Caco-2 (cell line): ENCODE results near the gene HGS. TPM values are rescaled to one million over a fixed set of nuclear protein-coding genes. Genes with fewer than 3 reads are reported as not detected.

Source experiments
- BruUV-seq: library from RNA; stranded (reverse); fragments of 400-500 nt; replicated peaks from 2 replicates; lab custom pipeline; 2021; lab: Mats Ljungman, UMichigan
- CTCF ChIA-PET: fragments of 300-600 bp; sonication (Branson Sonifier 250); formaldehyde crosslinking; loops from one replicate; lab custom pipeline; 2022; ENCODE audit warnings: antibody characterized with exemption; lab: Charles Lee
- POLR2A ChIA-PET: fragments of 300-600 bp; sonication (Branson Sonifier 250); formaldehyde crosslinking; loops from one replicate; lab custom pipeline; 2022; ENCODE audit warnings: antibody characterized with exemption; lab: Charles Lee
- DNase-seq, 2 experiments: peaks; one replicate each; pipeline versions ENCODE4 v3.0.0 to v3.0.0-alpha.2; 2020 to 2022
- H3K27me3 ChIP-seq: replicated peaks from 2 replicates; pipeline ENCODE4 v1.6.0; 2011; ENCODE audit warnings: low read length; ENCODE audit not compliant: control insufficient read depth, insufficient read depth
- H3K36me3 ChIP-seq: 2 replicates; pipeline ENCODE4 v1.5.1; 2011; ENCODE audit warnings: low read length; ENCODE audit not compliant: control insufficient read depth, insufficient read depth
- H3K4me1 ChIP-seq: fragments of 250-450 bp; sonication (Bioruptor Pico); 2 replicates; pipeline ENCODE4 v1.5.1; 2020; ENCODE audit warnings: mild to moderate bottlenecking
- H3K4me3 ChIP-seq: 2 replicates; pipeline ENCODE4 v1.5.1; 2011; ENCODE audit warnings: low read depth, mild to moderate bottlenecking, control low read depth, low read length
- H3K9me3 ChIP-seq: fragments of 250-450 bp; sonication (Bioruptor Pico); 2 replicates; pipeline ENCODE4 v1.5.1; 2020; ENCODE audit warnings: mild to moderate bottlenecking, moderate library complexity
- H3K27ac Mint-ChIP-seq: one replicate; pipeline ENCODE4 v1.8.0; 2022; ENCODE audit warnings: mixed read lengths; ENCODE audit not compliant: unreplicated experiment
- H3K27me3 Mint-ChIP-seq: one replicate; pipeline ENCODE4 v1.8.0; 2022; ENCODE audit warnings: mixed read lengths; ENCODE audit not compliant: insufficient read depth, unreplicated experiment
- H3K36me3 Mint-ChIP-seq: one replicate; pipeline ENCODE4 v1.8.0; 2022; ENCODE audit warnings: mild to moderate bottlenecking, mixed read lengths; ENCODE audit not compliant: insufficient read depth, unreplicated experiment
- H3K4me1 Mint-ChIP-seq: one replicate; pipeline ENCODE4 v1.8.0; 2022; ENCODE audit warnings: low read depth, mixed read lengths; ENCODE audit not compliant: unreplicated experiment
- H3K4me3 Mint-ChIP-seq: one replicate; pipeline ENCODE4 v1.8.0; 2022; ENCODE audit warnings: mild to moderate bottlenecking, moderate library complexity, mixed read lengths; ENCODE audit not compliant: unreplicated experiment
- H3K9me3 Mint-ChIP-seq: one replicate; pipeline ENCODE4 v1.8.0; 2022; ENCODE audit warnings: mixed read lengths; ENCODE audit not compliant: unreplicated experiment
- intact Hi-C: fragments of 100-400 bp; cut with micrococcal nuclease; formaldehyde crosslinking; loops from one replicate; pipeline ENCODE4 v1.10.0; 2022; ENCODE audit not compliant: unreplicated experiment
- total RNA-seq: library from RNA; stranded (reverse); gene quantifications from 2 replicates; pipeline ENCODE4 v1.2.3, GENCODE V29; 2022
- TF ChIP-seq, protein P1 (sequence below), 2 experiments: fragments of 200-600 bp in 1 of 2; IDR thresholded peaks; 1 replicate in 1 of 2; 2 replicates in 1 of 2; pipeline versions ENCODE4 v1.5.1 to v1.8.0; 2011 to 2022; ENCODE audit warnings: antibody characterized with exemption in 1 of 2, control low read depth in 1 of 2, inconsistent platforms in 1 of 2, low read depth in 1 of 2, low read length in 1 of 2, mild to moderate bottlenecking in 1 of 2, moderate library complexity in 1 of 2; ENCODE audit not compliant: insufficient read depth in 1 of 2, severe bottlenecking in 1 of 2, unreplicated experiment in 1 of 2

Gene HGS
- total RNA-seq, 1 experiment from 2014 or later, result 176 TPM

DNA sequence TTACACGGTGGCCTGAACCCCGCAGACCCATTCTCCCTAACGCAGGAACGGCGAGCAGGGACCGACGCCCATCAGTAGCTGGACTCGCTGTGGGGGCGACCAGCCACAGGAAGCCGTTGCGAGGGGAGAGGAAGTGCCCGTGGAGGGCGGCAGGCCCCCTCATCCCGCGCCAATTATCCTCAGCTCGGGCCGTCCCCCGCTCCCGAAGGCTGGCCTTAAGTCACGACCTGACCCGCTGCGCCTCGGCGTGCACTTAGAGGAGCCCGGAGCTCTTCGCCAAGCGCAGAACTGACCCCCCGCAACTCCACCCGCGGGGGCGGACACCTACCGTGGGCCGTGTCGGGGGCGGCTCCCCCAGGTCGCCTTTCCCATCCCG, 615 bp upstream of the HGS start:
- no peak for DNase-seq
- Mint-ChIP-seq H3K4me3 (peak overlapping the region; percentile 97), H3K27ac (peak overlapping the region; percentile 95), H3K4me1 (no peaks in the 10 kb centered on the region), H3K27me3 (no peaks in the 10 kb centered on the region), H3K9me3 (no peaks in the 10 kb centered on the region), H3K36me3 (peaks cover 35% of the 10 kb centered on the region)
- peaks cover 2% of the 10 kb centered on the region for H3K36me3 ChIP-seq
- CTCF ChIA-PET, result interaction anchor here (1.0 kb wide), 1 partner anchor 19 kb away, joined by 4 read pairs; no protein-coding TSS in a partner anchor
- POLR2A ChIA-PET, result interaction anchor here (0.7 to 1.6 kb wide), 8 partner anchors 15 to 347 kb away, joined by 3 to 45 read pairs (median 5); partner anchors contain the start of genes CCDC137, MCRIP1, MRPL12 and OXLD1
- intact Hi-C loops, result loop anchor here (1.0 kb wide), 1 partner anchor 20 kb away; the partner anchor contains the start of gene MRPL12
- no peaks in the 10 kb centered on the region for H3K9me3 ChIP-seq
- TF ChIP-seq, protein P1, sequence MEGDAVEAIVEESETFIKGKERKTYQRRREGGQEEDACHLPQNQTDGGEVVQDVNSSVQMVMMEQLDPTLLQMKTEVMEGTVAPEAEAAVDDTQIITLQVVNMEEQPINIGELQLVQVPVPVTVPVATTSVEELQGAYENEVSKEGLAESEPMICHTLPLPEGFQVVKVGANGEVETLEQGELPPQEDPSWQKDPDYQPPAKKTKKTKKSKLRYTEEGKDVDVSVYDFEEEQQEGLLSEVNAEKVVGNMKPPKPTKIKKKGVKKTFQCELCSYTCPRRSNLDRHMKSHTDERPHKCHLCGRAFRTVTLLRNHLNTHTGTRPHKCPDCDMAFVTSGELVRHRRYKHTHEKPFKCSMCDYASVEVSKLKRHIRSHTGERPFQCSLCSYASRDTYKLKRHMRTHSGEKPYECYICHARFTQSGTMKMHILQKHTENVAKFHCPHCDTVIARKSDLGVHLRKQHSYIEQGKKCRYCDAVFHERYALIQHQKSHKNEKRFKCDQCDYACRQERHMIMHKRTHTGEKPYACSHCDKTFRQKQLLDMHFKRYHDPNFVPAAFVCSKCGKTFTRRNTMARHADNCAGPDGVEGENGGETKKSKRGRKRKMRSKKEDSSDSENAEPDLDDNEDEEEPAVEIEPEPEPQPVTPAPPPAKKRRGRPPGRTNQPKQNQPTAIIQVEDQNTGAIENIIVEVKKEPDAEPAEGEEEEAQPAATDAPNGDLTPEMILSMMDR (IDR thresholded peaks at IDR 0.05; ENCODE audit: insufficient read depth in 1 of 2, low read depth in 1 of 2, low read length in 1 of 2, severe bottlenecking in 1 of 2, unreplicated experiment in 1 of 2), result no peak
- 0 out of 2 replicates have a peak, but pooled peaks cover 10% of the 10 kb centered on the region for H3K4me1 ChIP-seq
- H3K27me3 ChIP-seq, result no peaks in the 10 kb centered on the region
- peak overlapping the region; percentile 89 for H3K4me3 ChIP-seq
- no TSS peak for BruUV-seq

DNA sequence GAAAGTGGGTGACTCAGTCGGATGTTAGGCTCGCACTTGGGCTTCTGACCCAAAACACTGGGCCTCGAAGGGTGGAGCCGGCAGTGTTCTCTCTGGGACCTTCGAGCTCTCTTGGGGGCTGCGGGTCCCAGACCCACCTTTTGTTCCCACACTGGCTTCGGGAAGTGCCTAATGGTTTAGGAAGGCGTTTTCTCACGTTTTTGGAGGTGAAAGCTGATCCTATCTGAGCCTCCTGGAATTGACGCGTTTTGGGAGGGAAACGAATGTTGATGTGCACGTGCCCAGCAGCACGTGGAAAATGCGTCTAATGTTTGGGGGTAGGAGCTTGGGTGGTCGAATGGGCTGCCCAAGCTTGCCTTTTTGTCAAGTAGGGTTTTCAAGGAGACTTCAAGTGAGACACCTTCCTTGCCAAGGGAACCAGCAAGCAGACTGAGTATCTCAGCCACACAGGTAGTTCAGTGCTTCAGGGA, 666 bp downstream of the HGS start:
- H3K9me3 ChIP-seq, result no peaks in the 10 kb centered on the region
- no peaks in the 10 kb centered on the region for H3K27me3 ChIP-seq
- ChIA-PET CTCF (no interaction called here), POLR2A (interaction anchor here (1.2 to 1.6 kb wide), 3 partner anchors 18 to 149 kb away, joined by 3 to 45 read pairs (median 8); partner anchors contain the start of genes MCRIP1 and MRPL12)
- H3K4me3 ChIP-seq, result peak overlapping the region; percentile 62
- H3K36me3 ChIP-seq, result peaks cover 5% of the 10 kb centered on the region
- Mint-ChIP-seq H3K4me1 (no peaks in the 10 kb centered on the region), H3K27me3 (no peaks in the 10 kb centered on the region), H3K27ac (peak overlapping the region; percentile 95), H3K36me3 (peaks cover 47% of the 10 kb centered on the region), H3K9me3 (no peaks in the 10 kb centered on the region), H3K4me3 (peak overlapping the region; percentile 97)
- TF ChIP-seq, protein P1 (IDR thresholded peaks at IDR 0.05; ENCODE audit: insufficient read depth in 1 of 2, low read depth in 1 of 2, low read length in 1 of 2, severe bottlenecking in 1 of 2, unreplicated experiment in 1 of 2), result no peak
- H3K4me1 ChIP-seq, result 0 out of 2 replicates have a peak, but pooled peaks cover 10% of the 10 kb centered on the region
- intact Hi-C loops, result no loop called here
- no peak for DNase-seq
- TSS peak; percentile 75 for BruUV-seq

DNA sequence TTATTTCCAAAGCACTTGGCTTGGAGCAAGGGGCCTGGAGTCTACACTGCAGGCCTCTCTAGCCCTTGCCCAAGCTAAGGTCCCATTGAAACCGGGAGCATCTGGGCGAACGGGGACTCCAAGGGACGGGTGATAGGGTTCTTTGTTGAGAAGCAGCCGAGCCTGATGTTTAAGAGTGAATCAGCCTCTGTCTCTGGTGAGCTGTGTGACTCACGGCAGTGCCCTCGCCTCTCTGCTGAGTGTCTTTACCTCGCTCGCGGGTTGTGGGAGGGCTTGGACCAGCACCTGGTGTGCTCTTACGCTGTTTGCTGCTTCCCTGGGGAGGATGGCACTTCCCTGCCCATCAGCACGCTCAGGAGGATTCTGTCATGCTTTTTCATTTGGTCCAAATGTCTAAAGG, 1.3 kb downstream of the HGS start:
- Histone ChIP-seq H3K4me1 (0 out of 2 replicates have a peak, but pooled peaks cover 10% of the 10 kb centered on the region), H3K9me3 (no peaks in the 10 kb centered on the region), H3K27me3 (no peaks in the 10 kb centered on the region), H3K4me3 (peak overlapping the region; percentile 62), H3K36me3 (peaks cover 7% of the 10 kb centered on the region)
- TF ChIP-seq, protein P1 (IDR thresholded peaks at IDR 0.05; ENCODE audit: insufficient read depth in 1 of 2, low read depth in 1 of 2, low read length in 1 of 2, severe bottlenecking in 1 of 2, unreplicated experiment in 1 of 2), result no peak
- H3K9me3 Mint-ChIP-seq, result no peaks in the 10 kb centered on the region
- DNase-seq, result no peak
- peak overlapping the region; percentile 97 for H3K4me3 Mint-ChIP-seq
- intact Hi-C loops, result no loop called here
- POLR2A ChIA-PET, result no interaction called here
- H3K27me3 Mint-ChIP-seq, result no peaks in the 10 kb centered on the region
- no peaks in the 10 kb centered on the region for H3K4me1 Mint-ChIP-seq
- CTCF ChIA-PET, result no interaction called here
- peaks cover 49% of the 10 kb centered on the region for H3K36me3 Mint-ChIP-seq
- H3K27ac Mint-ChIP-seq, result peak overlapping the region; percentile 95
- no TSS peak for BruUV-seq
